PC-3 (cell line): ENCODE measurements around the gene FURIN. TPM values are rescaled to one million over a fixed set of nuclear protein-coding genes. Genes with fewer than 3 reads are reported as not detected.

Source experiments
- ATAC-seq: fragments of 200-7000 bp; cut with Tn5 transposase; 2 replicates; pipeline ENCODE4 v1.9.1; 2020; ENCODE audit warnings: mild to moderate bottlenecking, moderate library complexity
- BruUV-seq: library from RNA; stranded (reverse); fragments of 400-500 nt; replicated peaks from 2 replicates; lab custom pipeline; 2021; lab: Mats Ljungman, UMichigan
- CTCF ChIA-PET: fragments of 300-600 bp; sonication (Branson Sonifier 250); formaldehyde crosslinking; loops from one replicate; lab custom pipeline; 2022; ENCODE audit warnings: antibody characterized with exemption; lab: Charles Lee
- POLR2A ChIA-PET: fragments of 300-600 bp; sonication (Branson Sonifier 250); formaldehyde crosslinking; loops from one replicate; lab custom pipeline; 2022; ENCODE audit warnings: antibody characterized with exemption; ENCODE audit not compliant: unreplicated experiment; lab: Charles Lee
- DNase-seq: peaks from one replicate; pipeline ENCODE4 v3.0.0-alpha.2; 2015
- H2AFZ ChIP-seq: fragments of 300-600 bp; sonication (generic); 2 replicates; pipeline ENCODE4 v1.6.0; 2016; ENCODE audit warnings: antibody characterized with exemption, low read length
- H3F3A ChIP-seq: fragments of 300-600 bp; sonication (generic); one replicate; pipeline ENCODE4 v1.6.0; 2017; ENCODE audit warnings: antibody characterized with exemption, low read length, control low read depth, mild to moderate bottlenecking; ENCODE audit not compliant: unreplicated experiment
- H3K27ac ChIP-seq: fragments of 300-600 bp; sonication (generic); 2 replicates; pipeline ENCODE4 v1.5.1; 2016; ENCODE audit warnings: mild to moderate bottlenecking, low read length
- H3K27me3 ChIP-seq: fragments of 300-600 bp; sonication (generic); 2 replicates; pipeline ENCODE4 v1.6.1; 2016; ENCODE audit warnings: low read length, mixed read lengths
- H3K36me3 ChIP-seq: fragments of 300-600 bp; sonication (generic); 2 replicates; pipeline ENCODE4 v1.6.1; 2016; ENCODE audit warnings: low read depth, mixed run types, low read length, mixed read lengths
- H3K4me1 ChIP-seq: fragments of 300-600 bp; sonication (generic); 2 replicates; pipeline ENCODE4 v1.5.1; 2016; ENCODE audit warnings: low read length; ENCODE audit not compliant: insufficient read depth
- H3K4me2 ChIP-seq: fragments of 300-600 bp; sonication (generic); 2 replicates; pipeline ENCODE4 v1.6.0; 2016; ENCODE audit warnings: low read length
- H3K4me3 ChIP-seq: fragments of 300-600 bp; sonication (generic); 2 replicates; pipeline ENCODE4 v1.5.1; 2016; ENCODE audit warnings: mild to moderate bottlenecking, low read length, mixed read lengths
- H3K79me2 ChIP-seq: fragments of 300-600 bp; sonication (generic); 2 replicates; pipeline ENCODE4 v1.6.1; 2017; ENCODE audit warnings: low read length, mixed read lengths
- H3K9ac ChIP-seq: fragments of 300-600 bp; sonication (generic); 2 replicates; pipeline ENCODE4 v1.6.0; 2016; ENCODE audit warnings: mild to moderate bottlenecking, low read length
- H3K9me2 ChIP-seq: fragments of 300-600 bp; sonication (generic); replicated peaks from 2 replicates; pipeline ENCODE4 v1.6.1; 2016; ENCODE audit warnings: mixed run types, low read length, mixed read lengths
- H3K9me3 ChIP-seq: fragments of 300-600 bp; sonication (generic); 2 replicates; pipeline ENCODE4 v1.6.1; 2016; ENCODE audit warnings: low read length, mixed read lengths
- H4K20me1 ChIP-seq: fragments of 300-600 bp; sonication (generic); 2 replicates; pipeline ENCODE4 v1.6.1; 2016; ENCODE audit warnings: low read length, mixed read lengths
- EZH2 ChIP-seq: fragments of 300-600 bp; sonication (generic); IDR thresholded peaks from one replicate; pipeline ENCODE4 v1.6.1; 2017; ENCODE audit warnings: antibody characterized with exemption, mild to moderate bottlenecking, low read length; ENCODE audit not compliant: unreplicated experiment
- EZH2phosphoT487 ChIP-seq: fragments of 300-600 bp; sonication (generic); IDR thresholded peaks from 2 replicates; pipeline ENCODE4 v1.6.1; 2018; ENCODE audit warnings: mild to moderate bottlenecking, antibody characterized with exemption, low read length, borderline replicate concordance
- intact Hi-C: fragments of 100-400 bp; cut with micrococcal nuclease; formaldehyde crosslinking; loops from 2 replicates; pipeline ENCODE4 v1.9.0; 2023
- total RNA-seq: library from RNA; depleted of rRNA; stranded (reverse); fragments of >200 nt; gene quantifications from 2 replicates; pipeline ENCODE4 v1.2.3, GENCODE V29; 2014
- TF ChIP-seq, protein P1 (sequence below): fragments of 300-600 bp; sonication (generic); conservative IDR thresholded peaks from 2 replicates; pipeline ENCODE4 v1.5.1; 2017; ENCODE audit warnings: antibody characterized with exemption, low read depth, mild to moderate bottlenecking, low read length

Gene FURIN
- total RNA-seq, 1 experiment from 2014 or later = 39.1 TPM

GRCh38 chr15:90838544-90838943 lies 29.8 kb upstream of the FURIN start:
- no peak overlapping the region for H3K9ac ChIP-seq
- intact Hi-C loops = no loop called here
- no peak for DNase-seq
- no peaks in the 10 kb centered on the region for H3K36me3 ChIP-seq
- H2AFZ ChIP-seq = no peak overlapping the region
- no peaks in the 10 kb centered on the region for H3F3A ChIP-seq
- no peaks in the 10 kb centered on the region for H3K9me3 ChIP-seq
- no peak overlapping the region for H3K27ac ChIP-seq
- H3K4me3 ChIP-seq = no peak overlapping the region
- no peaks in the 10 kb centered on the region for H3K4me1 ChIP-seq
- CTCF ChIA-PET = no interaction called here
- POLR2A ChIA-PET = no interaction called here
- no TSS peak for BruUV-seq
- H3K4me2 ChIP-seq = no peak overlapping the region
- H4K20me1 ChIP-seq = no peaks in the 10 kb centered on the region
- H3K79me2 ChIP-seq = no peaks in the 10 kb centered on the region
- TF ChIP-seq, protein P1, sequence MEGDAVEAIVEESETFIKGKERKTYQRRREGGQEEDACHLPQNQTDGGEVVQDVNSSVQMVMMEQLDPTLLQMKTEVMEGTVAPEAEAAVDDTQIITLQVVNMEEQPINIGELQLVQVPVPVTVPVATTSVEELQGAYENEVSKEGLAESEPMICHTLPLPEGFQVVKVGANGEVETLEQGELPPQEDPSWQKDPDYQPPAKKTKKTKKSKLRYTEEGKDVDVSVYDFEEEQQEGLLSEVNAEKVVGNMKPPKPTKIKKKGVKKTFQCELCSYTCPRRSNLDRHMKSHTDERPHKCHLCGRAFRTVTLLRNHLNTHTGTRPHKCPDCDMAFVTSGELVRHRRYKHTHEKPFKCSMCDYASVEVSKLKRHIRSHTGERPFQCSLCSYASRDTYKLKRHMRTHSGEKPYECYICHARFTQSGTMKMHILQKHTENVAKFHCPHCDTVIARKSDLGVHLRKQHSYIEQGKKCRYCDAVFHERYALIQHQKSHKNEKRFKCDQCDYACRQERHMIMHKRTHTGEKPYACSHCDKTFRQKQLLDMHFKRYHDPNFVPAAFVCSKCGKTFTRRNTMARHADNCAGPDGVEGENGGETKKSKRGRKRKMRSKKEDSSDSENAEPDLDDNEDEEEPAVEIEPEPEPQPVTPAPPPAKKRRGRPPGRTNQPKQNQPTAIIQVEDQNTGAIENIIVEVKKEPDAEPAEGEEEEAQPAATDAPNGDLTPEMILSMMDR = no peak
- TF ChIP-seq EZH2 (no peak), EZH2phosphoT487 (no peak)
- no peak for ATAC-seq
- no peaks in the 10 kb centered on the region for H3K27me3 ChIP-seq
- H3K9me2 ChIP-seq = no peaks in the 10 kb centered on the region

- Histone ChIP-seq H3K79me2 (no peaks in the 10 kb centered on the region), H3K36me3 (no peaks in the 10 kb centered on the region), H2AFZ (no peak overlapping the region), H3F3A (no peaks in the 10 kb centered on the region), H3K4me3 (no peak overlapping the region), H3K9me2 (no peaks in the 10 kb centered on the region), H3K4me1 (no peaks in the 10 kb centered on the region), H3K9me3 (no peaks in the 10 kb centered on the region), H3K27me3 (no peaks in the 10 kb centered on the region), H3K9ac (no peak overlapping the region), H3K27ac (no peak overlapping the region), H4K20me1 (no peaks in the 10 kb centered on the region), H3K4me2 (no peak overlapping the region)
- POLR2A ChIA-PET = no interaction called here
- no TSS peak for BruUV-seq
- CTCF ChIA-PET = no interaction called here
- DNase-seq (no peak), ATAC-seq (no peak)
- TF ChIP-seq, protein P1 = no peak
- TF ChIP-seq EZH2 (no peak), EZH2phosphoT487 (no peak)
- intact Hi-C loops = no loop called here
Measured at GRCh38 chr15:90839187-90840071, 29.0 kb upstream of the FURIN start.

- no peak overlapping the region for H3K27ac ChIP-seq
- POLR2A ChIA-PET = no interaction called here
- intact Hi-C loops = no loop called here
Measured at GRCh38 chr15:90840157-90840855, 28.1 kb upstream of the FURIN start.

More at GRCh38 chr15:90840157-90840855, 28.1 kb upstream of the FURIN start:
- no peaks in the 10 kb centered on the region for H3K27me3 ChIP-seq
- no peaks in the 10 kb centered on the region for H3K36me3 ChIP-seq
- no peak overlapping the region for H2AFZ ChIP-seq
- no TSS peak for BruUV-seq
- no peaks in the 10 kb centered on the region for H3K9me3 ChIP-seq
- no peaks in the 10 kb centered on the region for H3K9me2 ChIP-seq
- TF ChIP-seq, protein P1 = no peak
- no peak for TF ChIP-seq EZH2phosphoT487
- TF ChIP-seq EZH2 = no peak
- no peaks in the 10 kb centered on the region for H3F3A ChIP-seq
- no peaks in the 10 kb centered on the region for H4K20me1 ChIP-seq
- no peaks in the 10 kb centered on the region for H3K79me2 ChIP-seq
- CTCF ChIA-PET = no interaction called here
- DNase-seq = no peak
- no peak overlapping the region for H3K9ac ChIP-seq
- H3K4me2 ChIP-seq = no peak overlapping the region
- ATAC-seq = no peak
- H3K4me1 ChIP-seq = peaks cover 7% of the 10 kb centered on the region
- H3K4me3 ChIP-seq = no peak overlapping the region
